ENCODE measurements around the gene LRRC10. TPM values are rescaled to one million over a fixed set of nuclear protein-coding genes. Genes with fewer than 3 reads are reported as not detected.
"Not testable (repeated sequence)": the region's sequence is repeated elsewhere in the genome, so short reads cannot be mapped to it uniquely, and the experiment has no call there.

LRRC10 gene
- total RNA-seq, 1 experiment from 2014 or later, result not detected

DNA sequence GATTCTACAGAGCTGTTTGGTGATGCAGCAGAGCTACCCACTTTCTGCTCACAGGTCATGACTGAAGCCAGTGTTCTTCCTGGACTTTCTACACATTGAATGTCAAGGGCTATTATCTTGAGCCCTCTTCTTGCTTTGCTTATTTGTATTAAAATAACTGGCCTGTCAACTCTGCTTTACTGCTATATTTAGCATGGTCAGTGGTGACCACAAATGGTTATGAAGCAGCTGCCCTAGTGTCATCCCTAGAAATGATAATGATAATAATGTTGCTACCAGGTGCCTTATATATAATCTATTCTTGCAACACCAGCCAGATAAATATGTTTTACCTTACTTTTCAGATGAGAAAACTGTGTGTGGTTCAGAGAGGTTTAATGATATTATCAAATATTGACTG, 2.6 kb upstream of the LRRC10 start:
- no peak overlapping the region for H3K4me2 ChIP-seq
- H3K79me2 ChIP-seq (ENCODE audit: low read depth), result no peaks in the 10 kb centered on the region
- no peaks in the 10 kb centered on the region for H4K20me1 ChIP-seq (ENCODE audit: insufficient read depth)
- intact Hi-C loops (cut with micrococcal nuclease; ENCODE audit: unreplicated experiment), result no loop called here
- no peaks in the 10 kb centered on the region for H3K36me3 ChIP-seq (ENCODE audit: low read depth)
- no peak for TF ChIP-seq EZH2 (IDR thresholded peaks at IDR 0.05; ENCODE audit: low read depth)
- TF ChIP-seq, protein P1, sequence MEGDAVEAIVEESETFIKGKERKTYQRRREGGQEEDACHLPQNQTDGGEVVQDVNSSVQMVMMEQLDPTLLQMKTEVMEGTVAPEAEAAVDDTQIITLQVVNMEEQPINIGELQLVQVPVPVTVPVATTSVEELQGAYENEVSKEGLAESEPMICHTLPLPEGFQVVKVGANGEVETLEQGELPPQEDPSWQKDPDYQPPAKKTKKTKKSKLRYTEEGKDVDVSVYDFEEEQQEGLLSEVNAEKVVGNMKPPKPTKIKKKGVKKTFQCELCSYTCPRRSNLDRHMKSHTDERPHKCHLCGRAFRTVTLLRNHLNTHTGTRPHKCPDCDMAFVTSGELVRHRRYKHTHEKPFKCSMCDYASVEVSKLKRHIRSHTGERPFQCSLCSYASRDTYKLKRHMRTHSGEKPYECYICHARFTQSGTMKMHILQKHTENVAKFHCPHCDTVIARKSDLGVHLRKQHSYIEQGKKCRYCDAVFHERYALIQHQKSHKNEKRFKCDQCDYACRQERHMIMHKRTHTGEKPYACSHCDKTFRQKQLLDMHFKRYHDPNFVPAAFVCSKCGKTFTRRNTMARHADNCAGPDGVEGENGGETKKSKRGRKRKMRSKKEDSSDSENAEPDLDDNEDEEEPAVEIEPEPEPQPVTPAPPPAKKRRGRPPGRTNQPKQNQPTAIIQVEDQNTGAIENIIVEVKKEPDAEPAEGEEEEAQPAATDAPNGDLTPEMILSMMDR (conservative IDR thresholded peaks at IDR 0.05), result no peak
- CTCF ChIA-PET, result no interaction called here
- no peaks in the 10 kb centered on the region for H3K4me1 ChIP-seq (replicated peaks; ENCODE audit: insufficient read depth)
- H3K9me3 ChIP-seq (ENCODE audit: insufficient read depth, low read depth), result no peaks in the 10 kb centered on the region; the same call in 1 of the 2 replicates
- H3K27me3 ChIP-seq (ENCODE audit: insufficient read depth, low read depth), result peaks cover 13% of the 10 kb centered on the region; the same call in 1 of the 2 replicates
- DNase-seq, result no peak
- H3K4me3 ChIP-seq, result no peak overlapping the region
- H3K27ac ChIP-seq, result no peak overlapping the region
- H3F3A ChIP-seq (ENCODE audit: insufficient read depth, low read depth), result no peaks in the 10 kb centered on the region
- BruUV-seq (replicated peaks), result no TSS peak
- H2AFZ ChIP-seq, result no peak overlapping the region
- H3K9me2 ChIP-seq (ENCODE audit: insufficient read depth), result no peaks in the 10 kb centered on the region
- POLR2A ChIA-PET (ENCODE audit: unreplicated experiment), result no interaction called here

DNA sequence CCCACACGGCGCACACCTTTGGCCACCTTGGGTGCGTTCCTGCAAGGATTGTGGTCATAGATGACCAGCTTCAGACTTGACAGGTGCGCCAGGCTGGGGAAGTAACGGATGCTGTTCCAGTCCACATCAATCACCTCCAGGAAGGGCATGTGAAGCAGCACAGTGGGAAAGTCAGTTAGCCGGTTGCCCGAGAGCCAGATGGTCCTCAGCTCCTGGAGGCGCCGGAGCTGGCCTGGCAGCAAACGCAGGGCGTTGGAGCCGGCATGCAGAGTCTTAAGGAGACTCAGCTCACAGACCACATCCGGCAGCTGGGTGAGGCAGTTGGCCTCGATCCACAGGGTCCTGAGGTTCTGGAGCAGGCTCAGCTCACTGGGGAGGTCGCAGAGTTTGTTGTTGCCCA, 581 bp downstream of the LRRC10 start:
- H3F3A ChIP-seq (ENCODE audit: insufficient read depth, low read depth), result no peaks in the 10 kb centered on the region
- no peaks in the 10 kb centered on the region for H3K9me2 ChIP-seq (ENCODE audit: insufficient read depth)
- H3K9me3 ChIP-seq (ENCODE audit: insufficient read depth, low read depth), result no peaks in the 10 kb centered on the region; the same call in 1 of the 2 replicates
- no peak overlapping the region for H3K27ac ChIP-seq
- H4K20me1 ChIP-seq (ENCODE audit: insufficient read depth), result no peaks in the 10 kb centered on the region
- H3K79me2 ChIP-seq (ENCODE audit: low read depth), result no peaks in the 10 kb centered on the region
- H3K4me3 ChIP-seq, result no peak overlapping the region
- no TSS peak for BruUV-seq (replicated peaks)
- H2AFZ ChIP-seq, result no peak overlapping the region
- no peaks in the 10 kb centered on the region; the same call in 1 of the 2 replicates for H3K27me3 ChIP-seq (ENCODE audit: insufficient read depth, low read depth)
- ChIA-PET POLR2A (ENCODE audit: unreplicated experiment) (no interaction called here), CTCF (no interaction called here)
- no peaks in the 10 kb centered on the region for H3K4me1 ChIP-seq (replicated peaks; ENCODE audit: insufficient read depth)
- H3K36me3 ChIP-seq (ENCODE audit: low read depth), result no peaks in the 10 kb centered on the region
- no peak overlapping the region for H3K4me2 ChIP-seq
- intact Hi-C loops (cut with micrococcal nuclease; ENCODE audit: unreplicated experiment), result no loop called here
- TF ChIP-seq, protein P1 (conservative IDR thresholded peaks at IDR 0.05), result no peak
- no peak for TF ChIP-seq EZH2 (IDR thresholded peaks at IDR 0.05; ENCODE audit: low read depth)
- no peak for DNase-seq

DNA sequence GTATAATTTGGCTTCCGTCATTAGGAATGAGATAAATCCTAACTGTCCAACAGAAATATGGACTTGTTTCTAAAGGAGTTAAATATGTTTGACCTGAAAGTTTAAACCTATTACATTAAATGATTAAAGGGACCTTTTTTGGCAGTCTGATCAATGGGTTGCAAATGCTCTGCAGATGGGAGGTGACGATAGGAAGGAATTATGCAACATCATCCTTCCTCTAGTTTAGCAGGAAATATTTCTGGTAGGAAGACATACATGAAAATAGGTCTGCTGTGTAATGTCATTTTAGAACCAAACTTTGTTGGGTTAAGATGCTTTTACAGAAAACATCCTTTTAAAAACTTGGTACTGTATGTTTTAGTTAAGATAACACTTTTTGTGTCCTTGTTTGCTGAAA, 2.6 kb downstream of the LRRC10 start:
- TF ChIP-seq EZH2 (IDR thresholded peaks at IDR 0.05; ENCODE audit: low read depth), result no peak
- TF ChIP-seq, protein P1 (conservative IDR thresholded peaks at IDR 0.05), result no peak
- no peak for DNase-seq
- Histone ChIP-seq H3F3A (ENCODE audit: insufficient read depth, low read depth) (peaks cover 2% of the 10 kb centered on the region; the same call in 1 of the 2 replicates), H2AFZ (no peak overlapping the region), H3K36me3 (ENCODE audit: low read depth) (peaks cover 4% of the 10 kb centered on the region), H3K4me2 (no peak overlapping the region), H3K79me2 (ENCODE audit: low read depth) (no peaks in the 10 kb centered on the region), H3K27ac (no peak overlapping the region), H3K9me2 (ENCODE audit: insufficient read depth) (no peaks in the 10 kb centered on the region), H3K27me3 (ENCODE audit: insufficient read depth, low read depth) (no peaks in the 10 kb centered on the region; the same call in 1 of the 2 replicates), H3K4me1 (replicated peaks; ENCODE audit: insufficient read depth) (no peaks in the 10 kb centered on the region), H3K4me3 (no peak overlapping the region), H4K20me1 (ENCODE audit: insufficient read depth) (no peaks in the 10 kb centered on the region), H3K9me3 (ENCODE audit: insufficient read depth, low read depth) (no peaks in the 10 kb centered on the region; the same call in 1 of the 2 replicates)
- POLR2A ChIA-PET (ENCODE audit: unreplicated experiment), result no interaction called here
- no TSS peak for BruUV-seq (replicated peaks)
- intact Hi-C loops (cut with micrococcal nuclease; ENCODE audit: unreplicated experiment), result no loop called here
- CTCF ChIA-PET, result interaction anchor here (0.7 kb wide), 1 partner anchor 26 kb away, joined by 9 read pairs; no protein-coding TSS in a partner anchor

DNA sequence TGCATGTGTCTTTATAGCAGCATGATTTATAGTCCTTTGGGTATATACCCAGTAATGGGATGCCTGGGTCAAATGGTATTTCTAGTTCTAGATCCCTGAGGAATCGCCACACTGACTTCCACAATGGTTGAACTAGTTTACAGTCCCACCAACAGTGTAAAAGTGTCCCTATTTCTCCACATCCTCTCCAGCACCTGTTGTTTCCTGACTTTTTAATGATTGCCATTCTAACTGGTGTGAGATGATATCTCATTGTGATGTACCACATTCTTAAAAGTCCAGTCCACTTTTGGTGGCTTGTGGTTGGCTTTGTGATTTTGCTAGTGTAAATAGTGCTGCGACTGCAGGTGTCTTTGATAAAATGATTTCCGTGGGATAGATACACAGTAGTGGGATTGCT, 6.4 kb downstream of the LRRC10 start:
- Histone ChIP-seq H3F3A (ENCODE audit: insufficient read depth, low read depth) (peaks cover 27% of the 10 kb centered on the region; the same call in 1 of the 2 replicates), H3K36me3 (ENCODE audit: low read depth) (peaks cover 20% of the 10 kb centered on the region)
- H2AFZ ChIP-seq; H3K27ac ChIP-seq; H3K9me3 ChIP-seq (ENCODE audit: insufficient read depth, low read depth); H3K4me1 ChIP-seq (replicated peaks; ENCODE audit: insufficient read depth); CTCF ChIA-PET; H3K79me2 ChIP-seq (ENCODE audit: low read depth); intact Hi-C loops (cut with micrococcal nuclease; ENCODE audit: unreplicated experiment); H3K4me3 ChIP-seq; H3K4me2 ChIP-seq; H4K20me1 ChIP-seq (ENCODE audit: insufficient read depth); BruUV-seq (replicated peaks); H3K9me2 ChIP-seq (ENCODE audit: insufficient read depth); DNase-seq; H3K27me3 ChIP-seq (ENCODE audit: insufficient read depth, low read depth): not testable (repeated sequence)
- POLR2A ChIA-PET (ENCODE audit: unreplicated experiment), result interaction anchor here (0.6 kb wide), 2 partner anchors 9 to 725 kb away, joined by 4 to 14 read pairs; no protein-coding TSS in a partner anchor

DNA sequence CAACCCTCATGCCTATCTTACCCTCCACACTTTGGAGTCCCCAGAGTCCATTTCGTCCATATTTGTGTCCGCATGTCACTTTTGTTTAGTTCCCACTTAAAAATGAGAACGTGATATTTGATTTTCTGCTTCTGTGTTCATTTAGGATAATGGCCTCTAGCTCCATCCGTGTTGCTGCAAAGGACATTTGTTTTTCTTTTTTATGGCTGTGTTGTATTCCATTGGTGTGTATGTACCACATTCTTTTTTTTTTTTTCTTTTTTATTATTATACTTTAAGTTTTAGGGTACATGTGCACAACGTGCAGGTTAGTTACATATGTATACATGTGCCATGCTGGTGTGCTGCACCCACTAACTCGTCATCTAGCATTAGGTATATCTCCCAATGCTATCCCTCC, 7.2 kb downstream of the LRRC10 start:
- peaks cover 27% of the 10 kb centered on the region for H3K36me3 ChIP-seq (ENCODE audit: low read depth)
- intact Hi-C loops (cut with micrococcal nuclease; ENCODE audit: unreplicated experiment); H3K4me3 ChIP-seq; H3K9me2 ChIP-seq (ENCODE audit: insufficient read depth); H4K20me1 ChIP-seq (ENCODE audit: insufficient read depth); H3K79me2 ChIP-seq (ENCODE audit: low read depth); H3K27me3 ChIP-seq (ENCODE audit: insufficient read depth, low read depth); H3K4me2 ChIP-seq; BruUV-seq (replicated peaks); H3K4me1 ChIP-seq (replicated peaks; ENCODE audit: insufficient read depth); DNase-seq; H3K27ac ChIP-seq; CTCF ChIA-PET; H3K9me3 ChIP-seq (ENCODE audit: insufficient read depth, low read depth); H2AFZ ChIP-seq: not testable (repeated sequence)
- POLR2A ChIA-PET (ENCODE audit: unreplicated experiment), result interaction anchor here (0.6 kb wide), 2 partner anchors 123 to 1059 kb away, joined by 3 to 4 read pairs; no protein-coding TSS in a partner anchor
- H3F3A ChIP-seq (ENCODE audit: insufficient read depth, low read depth), result peaks cover 27% of the 10 kb centered on the region; the same call in 1 of the 2 replicates
